ENCODE results near the gene COL4A1.

Gene COL4A1

GRCh38 chr13:110341445-110342244, 34.7 kb upstream of the COL4A1 start:
- no peak for FAIRE-seq

- FAIRE-seq, result no peak
Observed at GRCh38 chr13:110340812-110341444, 34.0 kb upstream of the COL4A1 start.

- FAIRE-seq, result no peak
Observed at GRCh38 chr13:110339975-110340550, 33.1 kb upstream of the COL4A1 start.

- FAIRE-seq, result no peak
Observed at GRCh38 chr13:110339263-110339662, 32.3 kb upstream of the COL4A1 start.

- FAIRE-seq, result no peak
Observed at GRCh38 chr13:110338441-110339101, 31.6 kb upstream of the COL4A1 start.

- FAIRE-seq, result no peak
Observed at GRCh38 chr13:110337247-110337646, 30.3 kb upstream of the COL4A1 start.

- FAIRE-seq, result no peak
Observed at GRCh38 chr13:110336681-110337080, 29.7 kb upstream of the COL4A1 start.

- no peak for FAIRE-seq
Observed at GRCh38 chr13:110336108-110336507, 29.2 kb upstream of the COL4A1 start.

- no peak for FAIRE-seq
Observed at GRCh38 chr13:110334841-110335490, 28.0 kb upstream of the COL4A1 start.

GRCh38 chr13:110334256-110334655, 27.3 kb upstream of the COL4A1 start:
- no peak for FAIRE-seq

GRCh38 chr13:110333837-110334236, 26.9 kb upstream of the COL4A1 start:
- no peak for FAIRE-seq

GRCh38 chr13:110332750-110333149, 25.8 kb upstream of the COL4A1 start:
- no peak for FAIRE-seq

GRCh38 chr13:110331362-110331761, 24.4 kb upstream of the COL4A1 start:
- no peak for FAIRE-seq

GRCh38 chr13:110330491-110331011, 23.6 kb upstream of the COL4A1 start:
- no peak for FAIRE-seq

GRCh38 chr13:110329798-110330461, 23.0 kb upstream of the COL4A1 start:
- no peak for FAIRE-seq

GRCh38 chr13:110329258-110329657, 22.3 kb upstream of the COL4A1 start:
- no peak for FAIRE-seq

GRCh38 chr13:110328573-110328972, 21.6 kb upstream of the COL4A1 start:
- no peak for FAIRE-seq

GRCh38 chr13:110327051-110327721, 20.2 kb upstream of the COL4A1 start:
- no peak for FAIRE-seq

- FAIRE-seq, result no peak
Observed at GRCh38 chr13:110326263-110326904, 19.4 kb upstream of the COL4A1 start.

- FAIRE-seq, result no peak
Observed at GRCh38 chr13:110324026-110324749, 17.2 kb upstream of the COL4A1 start.
